GM10266 (cell line): Measurements from ENCODE around the gene CCDC92B.
A peak's percentile ranks its signal among the peaks of the same experiment; 100 is the strongest.

Source experiments
- DNase-seq: peaks from one replicate; pipeline ENCODE4 v3.0.0; 2012; ENCODE audit errors: extremely low spot score
- TF ChIP-seq, protein P1 (sequence below): IDR thresholded peaks from 2 replicates; pipeline ENCODE4 v1.5.1; 2012; ENCODE audit warnings: mild to moderate bottlenecking, low read depth; ENCODE audit not compliant: control insufficient read depth, insufficient read depth; ENCODE audit errors: missing control alignments

The CCDC92B gene

GRCh38 chr17:2710803-2711607, 38.4 kb downstream of the CCDC92B start:
- no peak for DNase-seq
- TF ChIP-seq, protein P1, sequence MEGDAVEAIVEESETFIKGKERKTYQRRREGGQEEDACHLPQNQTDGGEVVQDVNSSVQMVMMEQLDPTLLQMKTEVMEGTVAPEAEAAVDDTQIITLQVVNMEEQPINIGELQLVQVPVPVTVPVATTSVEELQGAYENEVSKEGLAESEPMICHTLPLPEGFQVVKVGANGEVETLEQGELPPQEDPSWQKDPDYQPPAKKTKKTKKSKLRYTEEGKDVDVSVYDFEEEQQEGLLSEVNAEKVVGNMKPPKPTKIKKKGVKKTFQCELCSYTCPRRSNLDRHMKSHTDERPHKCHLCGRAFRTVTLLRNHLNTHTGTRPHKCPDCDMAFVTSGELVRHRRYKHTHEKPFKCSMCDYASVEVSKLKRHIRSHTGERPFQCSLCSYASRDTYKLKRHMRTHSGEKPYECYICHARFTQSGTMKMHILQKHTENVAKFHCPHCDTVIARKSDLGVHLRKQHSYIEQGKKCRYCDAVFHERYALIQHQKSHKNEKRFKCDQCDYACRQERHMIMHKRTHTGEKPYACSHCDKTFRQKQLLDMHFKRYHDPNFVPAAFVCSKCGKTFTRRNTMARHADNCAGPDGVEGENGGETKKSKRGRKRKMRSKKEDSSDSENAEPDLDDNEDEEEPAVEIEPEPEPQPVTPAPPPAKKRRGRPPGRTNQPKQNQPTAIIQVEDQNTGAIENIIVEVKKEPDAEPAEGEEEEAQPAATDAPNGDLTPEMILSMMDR = no peak

DNA sequence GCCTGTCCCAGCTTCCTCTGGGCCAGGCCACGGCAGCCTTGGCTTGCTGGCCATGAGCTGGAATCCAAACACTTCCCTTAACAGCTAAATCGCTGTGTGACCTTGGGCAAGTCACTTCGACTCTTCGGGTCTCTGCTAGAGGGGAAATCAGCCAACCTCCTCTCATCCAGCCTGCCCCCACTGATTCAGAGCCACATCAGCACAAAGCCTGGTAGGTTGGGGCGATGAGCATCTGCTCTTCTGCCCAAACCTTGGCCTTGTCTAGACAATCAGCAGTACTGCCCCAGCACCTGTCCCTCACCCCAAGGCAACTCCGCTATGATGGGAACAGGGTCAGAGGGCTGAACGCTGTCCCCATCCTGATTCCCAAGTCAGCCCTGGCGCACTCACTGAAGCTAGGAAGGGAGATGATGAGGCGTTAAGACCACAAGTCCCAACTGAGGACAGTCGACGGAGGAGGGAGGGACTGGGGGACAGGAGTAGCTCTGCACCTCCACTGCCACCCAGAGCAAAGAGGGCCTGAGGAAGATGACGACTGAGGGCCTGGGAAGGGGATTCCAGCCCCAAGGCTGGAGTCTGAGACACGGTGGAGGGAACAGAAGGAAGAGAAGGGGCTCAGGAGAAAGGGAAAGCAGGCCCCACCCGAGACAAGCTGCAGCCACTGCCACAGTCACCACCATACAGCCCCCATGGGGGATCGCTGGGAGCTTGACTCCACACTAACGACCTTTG, 39.2 kb downstream of the CCDC92B start:
- TF ChIP-seq, protein P1 = no peak
- DNase-seq = no peak

- DNase-seq = no peak
- TF ChIP-seq, protein P1 = no peak
Observed at GRCh38 chr17:2709183-2709661, 40.2 kb downstream of the CCDC92B start.

GRCh38 chr17:2708585-2709182, 40.8 kb downstream of the CCDC92B start:
- no peak for DNase-seq
- TF ChIP-seq, protein P1 = no peak

- TF ChIP-seq, protein P1 = peak; percentile 54
- no peak for DNase-seq
Observed at GRCh38 chr17:2707721-2708584, 41.5 kb downstream of the CCDC92B start.

DNA sequence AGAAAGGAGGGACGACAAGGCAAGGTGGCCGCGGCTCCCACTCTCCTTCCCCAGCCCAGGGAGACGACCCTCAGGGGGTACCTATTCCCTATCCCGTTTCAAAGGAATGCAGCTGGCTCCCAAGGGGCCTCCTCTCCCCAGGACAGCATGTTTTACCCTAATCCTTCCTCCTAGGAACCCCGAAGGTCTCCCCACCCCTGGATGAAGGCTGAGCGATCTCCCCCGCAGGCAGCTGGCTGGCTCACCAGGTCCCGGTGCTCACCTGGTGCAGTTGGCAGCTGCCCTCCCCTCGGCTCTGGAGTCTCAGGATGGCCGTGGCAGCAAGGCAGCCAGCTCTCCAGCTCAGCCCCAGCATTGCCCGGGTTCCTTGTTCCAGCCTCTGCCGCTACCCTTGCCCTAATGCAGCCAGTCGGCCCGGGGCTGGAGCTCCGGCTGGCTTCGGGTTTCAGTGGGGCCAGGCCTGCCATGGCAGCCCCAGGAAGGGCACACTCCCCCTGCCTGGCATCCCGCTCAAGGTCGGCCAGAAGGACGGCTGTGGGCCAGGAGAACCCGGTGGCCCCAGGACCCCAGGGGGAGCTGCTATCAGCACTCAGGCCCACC, 42.4 kb downstream of the CCDC92B start:
- DNase-seq = no peak
- TF ChIP-seq, protein P1 = no peak
